HCT116 (cell line): ENCODE measurements around the gene OTULINL. TPM values are rescaled to one million over a fixed set of nuclear protein-coding genes. Genes with fewer than 3 reads are reported as not detected.

Source experiments
- ATAC-seq: fragments of 200-7000 bp; cut with Tn5 transposase; 2 replicates; pipeline ENCODE4 v1.9.1; 2020; ENCODE audit warnings: mild to moderate bottlenecking, moderate library complexity
- BruUV-seq: library from RNA; stranded (reverse); fragments of 400-500 nt; replicated peaks from 2 replicates; lab custom pipeline; 2021; lab: Mats Ljungman, UMichigan
- CTCF ChIA-PET: fragments of 300-600 bp; sonication (Branson Sonifier 250); formaldehyde crosslinking; loops from one replicate; lab custom pipeline; 2021; ENCODE audit warnings: antibody characterized with exemption; lab: Charles Lee
- POLR2A ChIA-PET: fragments of 300-600, 350-600 bp; sonication (Branson Sonifier 250); formaldehyde crosslinking; loops from one replicate; lab custom pipeline; 2021; ENCODE audit warnings: antibody characterized with exemption; lab: Charles Lee
- RAD21 ChIA-PET, 2 experiments: fragments of 300-600 bp; sonication (Branson Sonifier 250); formaldehyde crosslinking; loops; one replicate each; lab custom pipeline; 2023; ENCODE audit warnings: low total read pairs in 2 of 2; ENCODE audit not compliant: uncharacterized antibody in 2 of 2, unreplicated experiment in 2 of 2, low non-redundant PET in 1 of 2; lab: Charles Lee
- DNase-seq: peaks from one replicate; pipeline ENCODE4 v3.0.0-alpha.2; 2010; ENCODE audit warnings: low read depth, low spot score
- H2AFZ ChIP-seq: fragments of 200-600 bp; shearing (Covaris generic), sonication (generic); 2 replicates; pipeline ENCODE4 v1.6.1; 2017; ENCODE audit warnings: low read depth, mixed run types, mixed read lengths, antibody characterized with exemption, low read length; ENCODE audit not compliant: poor library complexity, severe bottlenecking
- H3K27ac ChIP-seq: 2 replicates; pipeline ENCODE4 v1.5.1; 2012; ENCODE audit warnings: low read depth, low read length
- H3K27me3 ChIP-seq: fragments of 200-600 bp; sonication (generic); 2 replicates; pipeline ENCODE4 v1.6.1; 2016; ENCODE audit warnings: mixed run types, low read length, mixed read lengths; ENCODE audit not compliant: insufficient read depth
- H3K36me3 ChIP-seq, 2 experiments: fragments of 200-500 bp in 1 of 2; fragments of 200-600 bp in 1 of 2; sonication (Bioruptor generic) in 1 of 2; sonication (generic) in 1 of 2; 2 replicates each; pipeline versions ENCODE4 v1.5.1 to v1.6.1; 2014 to 2016; ENCODE audit warnings: low read length in 2 of 2, inconsistent platforms in 1 of 2, mixed read lengths in 1 of 2, mixed run types in 1 of 2; ENCODE audit not compliant: insufficient read depth in 2 of 2, control insufficient read depth in 1 of 2
- H3K4me1 ChIP-seq, 2 experiments: fragments of 200-600 bp in 1 of 2; sonication (generic) in 1 of 2; 2 replicates each; pipeline versions ENCODE4 v1.5.1 to v1.6.1; 2012 to 2017; ENCODE audit warnings: low read length in 2 of 2, inconsistent platforms in 1 of 2, mild to moderate bottlenecking in 1 of 2, mixed read lengths in 1 of 2, mixed run types in 1 of 2, moderate library complexity in 1 of 2; ENCODE audit not compliant: insufficient read depth in 2 of 2, control insufficient read depth in 1 of 2
- H3K4me2 ChIP-seq: fragments of 200-600 bp; sonication (generic); 2 replicates; pipeline ENCODE4 v1.6.1; 2017; ENCODE audit warnings: mixed run types, low read length, mixed read lengths
- H3K4me3 ChIP-seq, 2 experiments: fragments of 200-600 bp in 1 of 2; sonication (generic) in 1 of 2; replicated peaks in 1 of 2; 2 replicates each; pipeline ENCODE4 v1.5.1; 2011 to 2016; ENCODE audit warnings: low read length in 2 of 2, control low read depth in 1 of 2, low read depth in 1 of 2, mild to moderate bottlenecking in 1 of 2, mixed read lengths in 1 of 2, mixed run types in 1 of 2
- H3K79me2 ChIP-seq: fragments of 200-600 bp; sonication (generic); 2 replicates; pipeline ENCODE4 v1.6.1; 2017; ENCODE audit warnings: mild to moderate bottlenecking, mixed run types, low read length, moderate library complexity, mixed read lengths; ENCODE audit not compliant: insufficient read depth
- H3K9ac ChIP-seq: fragments of 200-600 bp; sonication (generic); 2 replicates; pipeline ENCODE4 v1.6.1; 2016; ENCODE audit warnings: low read length, mixed read lengths
- H3K9me2 ChIP-seq: fragments of 200-600 bp; sonication (generic), shearing (Covaris generic); 2 replicates; pipeline ENCODE4 v1.6.1; 2017; ENCODE audit warnings: mixed run types, mild to moderate bottlenecking, moderate library complexity; ENCODE audit not compliant: insufficient read depth
- H3K9me3 ChIP-seq, 2 experiments: fragments of 200-500 bp in 1 of 2; fragments of 200-600 bp in 1 of 2; sonication (Bioruptor generic) in 1 of 2; sonication (generic) in 1 of 2; 2 replicates each; pipeline ENCODE4 v1.6.1; 2014 to 2017; ENCODE audit warnings: low read length in 2 of 2, mixed read lengths in 2 of 2, inconsistent platforms in 1 of 2, low read depth in 1 of 2, mild to moderate bottlenecking in 1 of 2, mixed run types in 1 of 2, moderate library complexity in 1 of 2; ENCODE audit not compliant: control insufficient read depth in 1 of 2, insufficient read depth in 1 of 2
- H4K20me1 ChIP-seq: fragments of 200-600 bp; sonication (generic), shearing (Covaris generic); 2 replicates; pipeline ENCODE4 v1.6.1; 2017; ENCODE audit warnings: mixed run types, mild to moderate bottlenecking, moderate library complexity; ENCODE audit not compliant: insufficient read depth
- CTCF ChIP-seq, 3 experiments: fragments of 200-600 bp in 1 of 3; sonication (generic) in 1 of 3; IDR thresholded peaks in 2 of 3; conservative IDR thresholded peaks in 1 of 3; 2 replicates each; pipeline ENCODE4 v1.5.1; 2012 to 2017; ENCODE audit warnings: low read depth in 2 of 3, low read length in 2 of 3, antibody characterized with exemption in 1 of 3, borderline replicate concordance in 1 of 3, control low read depth in 1 of 3, mild to moderate bottlenecking in 1 of 3, mixed read lengths in 1 of 3, mixed run types in 1 of 3, moderate library complexity in 1 of 3; ENCODE audit not compliant: insufficient read depth in 1 of 3
- POLR2AphosphoS5 ChIP-seq: IDR thresholded peaks from 2 replicates; pipeline ENCODE4 v1.6.1; 2011; ENCODE audit warnings: mild to moderate bottlenecking, low read depth, low read length, moderate library complexity
- intact Hi-C: fragments of 100-400 bp; cut with micrococcal nuclease; formaldehyde crosslinking; loops from 2 replicates; pipeline ENCODE4 v1.10.0; 2022
- total RNA-seq: library from RNA; stranded (reverse); gene quantifications from one replicate; pipeline ENCODE4 v1.2.1, GENCODE V29; 2021; ENCODE audit not compliant: unreplicated experiment

OTULINL gene
- total RNA-seq, 1 experiment from 2014 or later: 8.8 TPM

- Histone ChIP-seq H3K4me3 (no peak overlapping the region), H2AFZ (no peak overlapping the region), H3K9ac (no peak overlapping the region), H3K27me3 (no peaks in the 10 kb centered on the region), H3K9me2 (no peaks in the 10 kb centered on the region), H3K9me3 (no peaks in the 10 kb centered on the region), H3K4me1 (no peaks in the 10 kb centered on the region), H3K36me3 (no peaks in the 10 kb centered on the region), H3K79me2 (no peaks in the 10 kb centered on the region), H3K27ac (no peak overlapping the region), H3K4me2 (no peak overlapping the region), H4K20me1 (no peaks in the 10 kb centered on the region)
- no peak for ATAC-seq
- ChIA-PET RAD21 (no interaction called here), POLR2A (no interaction called here), CTCF (no interaction called here)
- intact Hi-C loops: no loop called here
- BruUV-seq: no TSS peak
- DNase-seq: no peak
- TF ChIP-seq POLR2AphosphoS5 (no peak), CTCF (IDR thresholded peaks at IDR 0.05 in 2 of 3, conservative IDR thresholded peaks at IDR 0.05 in 1 of 3; ENCODE audit: borderline replicate concordance in 1 of 3, insufficient read depth in 1 of 3, low read depth in 2 of 3, low read length in 2 of 3) (no peak)
Observed at GRCh38 chr5:14588758-14589543, 7.4 kb downstream of the OTULINL start.

GRCh38 chr5:14590949-14591348 is 9.4 kb downstream of the OTULINL start:
- Histone ChIP-seq H3K27ac (no peak overlapping the region), H3K9me2 (no peaks in the 10 kb centered on the region), H2AFZ (no peak overlapping the region), H4K20me1 (no peaks in the 10 kb centered on the region), H3K9ac (no peak overlapping the region), H3K4me2 (no peak overlapping the region), H3K27me3 (no peaks in the 10 kb centered on the region), H3K79me2 (no peaks in the 10 kb centered on the region), H3K4me3 (no peak overlapping the region), H3K4me1 (no peaks in the 10 kb centered on the region), H3K36me3 (no peaks in the 10 kb centered on the region), H3K9me3 (no peaks in the 10 kb centered on the region)
- intact Hi-C loops: no loop called here
- ChIA-PET RAD21 (no interaction called here), POLR2A (no interaction called here), CTCF (no interaction called here)
- DNase-seq (no peak), ATAC-seq (no peak)
- no peak for TF ChIP-seq POLR2AphosphoS5
- no TSS peak for BruUV-seq
